Kidney (tissue), 14 donors: ENCODE data around the gene ERGIC3. TPM values are rescaled to one million over a fixed set of nuclear protein-coding genes. Genes with fewer than 3 reads are reported as not detected.
A peak's percentile ranks its signal among the peaks of the same experiment; 100 is the strongest.

Experiments
- DNase-seq, 5 donors: peaks; one replicate each; pipeline ENCODE4 v3.0.0-alpha.2; 2013 to 2020
- FAIRE-seq: peaks from 2 replicates; lab custom pipeline; 2012; peaks lifted over from hg19 to GRCh38; lab: Jason Lieb, UNC
- H3K27ac ChIP-seq, 2 donors: one replicate each; pipeline ENCODE4 v1.7.0; 2013; ENCODE audit warnings: low read depth in 2 of 2, low read length in 2 of 2, inconsistent platforms in 1 of 2
- H3K27me3 ChIP-seq: one replicate; pipeline ENCODE4 v1.7.1; 2013; ENCODE audit warnings: low read length, inconsistent platforms; ENCODE audit not compliant: control insufficient read depth, insufficient read depth
- H3K36me3 ChIP-seq, 3 donors: one replicate each; pipeline versions ENCODE4 v1.7.0 to v1.7.1; 2013; ENCODE audit warnings: low read length in 3 of 3, control low read depth in 1 of 3, inconsistent platforms in 1 of 3; ENCODE audit not compliant: insufficient read depth in 3 of 3, control insufficient read depth in 2 of 3
- H3K4me1 ChIP-seq, 3 donors: one replicate each; pipeline versions ENCODE4 v1.7.0 to v1.7.1; 2013; ENCODE audit warnings: low read length in 3 of 3, inconsistent platforms in 1 of 3, low read depth in 1 of 3; ENCODE audit not compliant: control insufficient read depth in 2 of 3, insufficient read depth in 2 of 3
- H3K4me3 ChIP-seq, 3 donors: one replicate each; pipeline versions ENCODE4 v1.7.0 to v1.8.1; 2013; ENCODE audit warnings: low read length in 3 of 3, control low read depth in 1 of 3, inconsistent platforms in 1 of 3
- H3K9ac ChIP-seq, 3 donors: one replicate each; pipeline versions ENCODE4 v1.7.0 to v1.7.1; 2013; ENCODE audit warnings: low read length in 3 of 3, control low read depth in 1 of 3, inconsistent platforms in 1 of 3
- H3K9me3 ChIP-seq, 3 donors: one replicate each; pipeline versions ENCODE4 v1.7.0 to v1.7.1; 2013; ENCODE audit warnings: low read length in 3 of 3, control low read depth in 1 of 3, inconsistent platforms in 1 of 3; ENCODE audit not compliant: control insufficient read depth in 2 of 3, insufficient read depth in 1 of 3
- CTCF ChIP-seq: IDR thresholded peaks from 3 replicates; pipeline ENCODE4 v1.5.1; 2012; ENCODE audit warnings: mild to moderate bottlenecking, moderate library complexity, borderline replicate concordance; ENCODE audit not compliant: insufficient read depth; ENCODE audit errors: extremely low read depth
- intact Hi-C: fragments of 100-400 bp; cut with DNase I; formaldehyde crosslinking; loops from one replicate; pipeline ENCODE4 v1.11.1; 2022
- polyA plus RNA-seq: library from polyadenylated mRNA; stranded (reverse); fragments of 350-450 nt; fragmentation: Illumina TruSeq; extraction: RNeasy Lipid Tissue Mini Kit (QIAGEN cat#74804); gene quantifications from one replicate; pipeline ENCODE4 v1.2.3, GENCODE V29; 2014; ENCODE audit warnings: low read depth, low replicate concordance; ENCODE audit not compliant: insufficient read depth
- total RNA-seq: library from RNA; stranded (reverse); fragmentation: NEBNext Ultra II Directional; extraction: Animal tissue kit (Norgen Biotek cat#: 25700); gene quantifications from one replicate; pipeline ENCODE4 v1.2.1, GENCODE V29; 2021
- donor health status: control.
- donor health status: control.
- donor health status: control.
- donor health status: control.
- donor health status: control.
- donor health status: DM: yes; HTN: yes; CAD: no.
- donor health status: Normal renal cell carcinoma (clear cell type).

Gene ERGIC3
- total and polyA plus RNA-seq, 2 donors from 2014 or later, result 230 to 371 TPM

GRCh38 chr20:35602851-35603495 lies 61.1 kb downstream of the ERGIC3 start:
- no peaks in the 10 kb centered on the region for H3K27me3 ChIP-seq
- H3K9ac ChIP-seq, result no peak overlapping the region
- H3K4me3 ChIP-seq, result no peak overlapping the region
- peaks cover 0 to 4% (median 4%) of the 10 kb centered on the region in 3 donors for H3K4me1 ChIP-seq
- H3K36me3 ChIP-seq, result no peaks in the 10 kb centered on the region
- intact Hi-C loops, result no loop called here
- H3K27ac ChIP-seq, result no peak overlapping the region
- H3K9me3 ChIP-seq, result no peaks in the 10 kb centered on the region
- DNase-seq (no peak), FAIRE-seq (no peak)
- no peak for TF ChIP-seq CTCF

GRCh38 chr20:35603695-35604448 lies 62.0 kb downstream of the ERGIC3 start:
- intact Hi-C loops, result no loop called here
- Histone ChIP-seq H3K4me3 (no peak overlapping the region), H3K27ac (peak overlapping the region; percentile 21 to 34), H3K9ac (no peak overlapping the region), H3K36me3 (no peaks in the 10 kb centered on the region), H3K9me3 (no peaks in the 10 kb centered on the region), H3K4me1 (peaks cover 0 to 4% (median 4%) of the 10 kb centered on the region in 3 donors), H3K27me3 (no peaks in the 10 kb centered on the region)
- peak in 4 of 5 donors; percentile 23 to 80 (median 62) for DNase-seq
- FAIRE-seq, result no peak
- no peak for TF ChIP-seq CTCF

- TF ChIP-seq CTCF, result peak; percentile 5
- H3K9me3 ChIP-seq, result no peaks in the 10 kb centered on the region
- peaks cover 0 to 4% (median 4%) of the 10 kb centered on the region in 3 donors for H3K4me1 ChIP-seq
- no peak overlapping the region for H3K4me3 ChIP-seq
- H3K9ac ChIP-seq, result no peak overlapping the region
- peak in 1 of 5 donors; percentile 51 for DNase-seq
- H3K27me3 ChIP-seq, result no peaks in the 10 kb centered on the region
- intact Hi-C loops, result no loop called here
- no peaks in the 10 kb centered on the region for H3K36me3 ChIP-seq
- H3K27ac ChIP-seq, result peak overlapping the region in 1 of 2 donors; percentile 34
- no peak for FAIRE-seq
These were observed 62.5 kb downstream of the ERGIC3 start for GRCh38 chr20:35604449-35604747.
